GM13977 (cell line): ENCODE measurements around the gene GMDS.

Experiments used
- DNase-seq: peaks from one replicate; pipeline ENCODE4 v3.0.0; 2012; ENCODE audit warnings: low spot score
- CTCF ChIP-seq: IDR thresholded peaks from 2 replicates; pipeline ENCODE4 v1.5.1; 2012; ENCODE audit warnings: mild to moderate bottlenecking, control low read depth; ENCODE audit not compliant: insufficient read depth; ENCODE audit errors: extremely low read depth, missing control alignments
- in situ Hi-C: fragments of 300-500 bp; cut with MboI; formaldehyde crosslinking; loops from one replicate; pipeline ENCODE4 v1.12.0; 2022; ENCODE audit warnings: low sequenced_read_pairs, low pct_unique_long_range_greater_than_20kb, mixed read lengths, inconsistent platforms; ENCODE audit not compliant: unreplicated experiment

The GMDS gene

DNA sequence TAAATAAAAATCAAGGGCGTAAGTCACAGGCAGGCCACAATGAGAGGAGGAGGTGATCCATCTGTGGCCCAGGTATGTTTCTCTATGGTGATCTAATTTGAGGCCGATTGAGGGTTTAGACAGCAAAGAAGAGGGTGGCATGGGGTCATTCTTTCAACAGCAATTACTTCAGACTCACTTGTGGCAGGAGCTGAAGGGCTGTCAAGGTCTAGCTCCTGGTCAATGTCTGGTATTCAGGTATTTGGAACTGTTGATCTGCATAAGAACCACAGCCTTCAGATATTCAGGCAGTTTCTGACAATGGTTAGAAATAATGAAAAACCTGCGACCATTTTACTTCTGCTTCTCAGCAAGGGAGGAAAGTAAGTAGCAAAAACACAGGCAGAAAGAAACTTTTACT, 376.1 kb downstream of the GMDS start:
- DNase-seq: no peak
- TF ChIP-seq CTCF: no peak
- in situ Hi-C loops: no loop called here

DNA sequence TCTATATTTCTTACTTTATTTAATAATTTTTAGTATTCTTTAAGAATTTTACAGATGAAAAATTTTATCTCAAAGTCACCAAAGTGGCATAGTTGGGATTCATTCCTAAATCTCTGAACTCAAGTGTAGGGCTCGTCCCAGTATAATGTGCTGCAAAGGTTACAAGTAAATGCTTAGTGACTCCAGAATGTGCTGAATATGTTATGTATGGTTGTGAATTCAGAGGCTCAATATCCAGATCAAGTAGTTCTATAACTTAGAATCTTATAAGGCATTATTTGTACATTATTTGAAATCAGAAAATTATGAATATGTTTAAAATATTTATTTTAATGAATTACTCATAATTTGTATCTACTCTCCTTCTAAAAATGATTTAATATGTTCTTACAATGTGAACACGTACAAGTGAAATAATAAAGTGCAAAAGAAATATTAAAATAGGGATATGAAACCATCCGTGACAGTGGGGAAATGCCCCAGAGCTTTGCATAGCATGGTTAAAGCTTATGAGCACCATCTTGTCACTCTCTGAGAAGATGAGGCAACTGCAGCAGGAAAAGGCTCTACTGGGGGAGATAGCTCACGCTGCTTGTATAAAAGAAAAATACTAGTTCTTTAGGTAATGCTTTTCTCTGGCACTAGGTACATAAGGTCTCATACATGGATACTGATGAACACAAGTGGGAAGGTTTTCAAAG, 376.7 kb downstream of the GMDS start:
- peak; percentile 52 for DNase-seq
- no peak for TF ChIP-seq CTCF
- in situ Hi-C loops: no loop called here

DNA sequence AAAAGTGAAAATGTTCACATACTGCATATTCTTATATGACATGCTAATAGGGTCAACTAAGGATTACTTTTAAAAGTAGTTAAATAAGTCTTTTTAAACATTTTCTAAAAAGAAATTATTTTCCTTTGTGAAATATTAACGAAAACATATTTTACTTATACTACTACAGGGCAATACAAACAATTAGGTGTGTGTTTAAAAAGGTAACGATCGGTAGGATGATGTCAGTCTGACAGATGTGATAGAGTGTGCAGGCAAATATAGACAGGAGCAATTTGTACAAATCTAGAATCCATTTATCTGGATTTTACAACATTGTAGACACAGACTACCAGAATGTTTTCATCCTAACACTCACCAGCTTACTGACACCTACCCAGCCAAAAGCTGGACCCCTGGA, 378.2 kb downstream of the GMDS start:
- no peak for TF ChIP-seq CTCF

DNA sequence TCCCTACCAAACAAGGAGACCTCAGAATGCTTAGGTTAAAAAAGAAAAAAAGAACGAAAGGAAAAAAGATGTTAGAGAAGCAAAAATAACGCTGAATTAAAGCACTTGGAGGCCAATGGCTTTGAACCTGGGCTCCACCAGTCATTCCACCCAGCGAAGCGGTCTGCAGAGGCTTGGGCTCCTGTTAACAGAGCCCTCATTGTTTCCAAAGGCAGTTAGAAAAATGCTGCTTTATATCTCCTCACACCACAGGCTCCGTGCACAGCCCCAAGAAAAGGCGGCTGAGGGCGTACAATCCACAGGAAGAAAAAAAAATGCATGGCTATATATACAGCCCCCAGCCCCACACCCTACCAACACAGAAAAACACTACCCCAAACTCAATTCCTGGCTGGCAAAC, 379.8 kb downstream of the GMDS start:
- DNase-seq: no peak
- in situ Hi-C loops: no loop called here
- no peak for TF ChIP-seq CTCF

More for the DNA sequence above, 378.2 kb downstream of the GMDS start:
- in situ Hi-C loops: no loop called here
- no peak for DNase-seq

DNA sequence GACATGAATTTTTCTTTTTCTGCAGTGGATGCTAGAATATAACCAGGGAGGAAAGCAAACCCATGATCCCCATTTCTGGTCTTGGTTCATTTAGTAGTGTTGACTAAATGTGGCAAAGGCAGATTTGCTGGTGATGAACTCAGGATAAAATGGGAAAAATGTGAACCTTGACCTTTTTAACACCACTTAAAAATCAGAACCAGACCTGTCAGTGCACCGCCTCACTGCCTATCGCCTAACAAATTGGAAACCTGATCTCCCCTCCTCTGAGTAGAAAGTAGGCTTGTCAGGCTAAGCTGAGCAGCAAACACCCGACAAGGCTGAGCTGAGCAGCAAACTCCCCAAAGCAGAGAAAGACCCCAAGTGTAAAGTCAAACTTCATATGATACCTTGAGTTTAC, 380.9 kb downstream of the GMDS start:
- DNase-seq: no peak
- no peak for TF ChIP-seq CTCF
- in situ Hi-C loops: no loop called here

- no peak for TF ChIP-seq CTCF
- in situ Hi-C loops: no loop called here
- no peak for DNase-seq
Measured at GRCh38 chr6:1862411-1862810, 383.0 kb downstream of the GMDS start.
